NT2/D1 (cell line): ENCODE results near the gene GIPC2.

Experiments used
- DNase-seq: peaks from one replicate; pipeline ENCODE4 v3.0.0-alpha.2; 2011; ENCODE audit warnings: low read depth, low spot score
- H3K27me3 ChIP-seq: 2 replicates; pipeline ENCODE4 v1.6.0; 2011; ENCODE audit warnings: mild to moderate bottlenecking; ENCODE audit not compliant: insufficient read length, insufficient read depth
- H3K36me3 ChIP-seq: 2 replicates; pipeline ENCODE4 v1.6.1; 2011; ENCODE audit warnings: mild to moderate bottlenecking, low read length, mixed read lengths; ENCODE audit not compliant: insufficient read depth, insufficient read length
- H3K4me1 ChIP-seq: 2 replicates; pipeline ENCODE4 v1.5.1; 2011; ENCODE audit not compliant: insufficient read depth, insufficient read length
- H3K4me3 ChIP-seq: 2 replicates; pipeline ENCODE4 v1.5.1; 2011; ENCODE audit warnings: low read depth; ENCODE audit not compliant: insufficient read length
- H3K9ac ChIP-seq: 2 replicates; pipeline ENCODE4 v1.6.0; 2011; ENCODE audit warnings: low read depth; ENCODE audit not compliant: insufficient read length
- H3K9me3 ChIP-seq: 2 replicates; pipeline ENCODE4 v1.5.1; 2011; ENCODE audit warnings: mild to moderate bottlenecking, low read length; ENCODE audit not compliant: insufficient read depth
- SUZ12 ChIP-seq: IDR thresholded peaks from 2 replicates; pipeline ENCODE4 v1.6.1; 2011; ENCODE audit not compliant: insufficient read length, insufficient read depth; ENCODE audit errors: extremely low read depth
- YY1 ChIP-seq: IDR thresholded peaks from 2 replicates; pipeline ENCODE4 v1.6.1; 2011; ENCODE audit not compliant: insufficient read length, insufficient read depth
- ZNF274 ChIP-seq: IDR thresholded peaks from 2 replicates; pipeline ENCODE4 v1.6.1; 2011; ENCODE audit warnings: mild to moderate bottlenecking, low read depth, low read length

Gene GIPC2

GRCh38 chr1:78038491-78038939 lies 7.3 kb upstream of the GIPC2 start:
- TF ChIP-seq YY1 (no peak), ZNF274 (no peak), SUZ12 (no peak)
- Histone ChIP-seq H3K27me3 (peaks cover 6% of the 10 kb centered on the region), H3K9ac (no peak overlapping the region), H3K36me3 (no peaks in the 10 kb centered on the region), H3K4me3 (no peak overlapping the region), H3K9me3 (no peaks in the 10 kb centered on the region), H3K4me1 (no peaks in the 10 kb centered on the region)
- no peak for DNase-seq

- Histone ChIP-seq H3K9ac (no peak overlapping the region), H3K9me3 (no peaks in the 10 kb centered on the region), H3K36me3 (no peaks in the 10 kb centered on the region), H3K4me3 (no peak overlapping the region), H3K27me3 (peaks cover 27% of the 10 kb centered on the region), H3K4me1 (no peaks in the 10 kb centered on the region)
- TF ChIP-seq SUZ12 (no peak), YY1 (no peak), ZNF274 (no peak)
- no peak for DNase-seq
These were observed 5.2 kb upstream of the GIPC2 start for GRCh38 chr1:78040484-78041089.

- peaks cover 56% of the 10 kb centered on the region for H3K27me3 ChIP-seq
- no peaks in the 10 kb centered on the region for H3K4me1 ChIP-seq
- H3K36me3 ChIP-seq: no peaks in the 10 kb centered on the region
- TF ChIP-seq ZNF274 (no peak), SUZ12 (no peak), YY1 (no peak)
- H3K4me3 ChIP-seq: no peak overlapping the region
- H3K9ac ChIP-seq: no peak overlapping the region
- no peak for DNase-seq
- no peaks in the 10 kb centered on the region for H3K9me3 ChIP-seq
These were observed 2.3 kb upstream of the GIPC2 start for GRCh38 chr1:78043436-78043835.

- H3K4me3 ChIP-seq: peak overlapping the region; percentile 72
- H3K9ac ChIP-seq: no peak overlapping the region
- no peaks in the 10 kb centered on the region for H3K9me3 ChIP-seq
- peaks cover 60% of the 10 kb centered on the region for H3K27me3 ChIP-seq
- no peaks in the 10 kb centered on the region for H3K36me3 ChIP-seq
- no peaks in the 10 kb centered on the region for H3K4me1 ChIP-seq
- no peak for DNase-seq
- TF ChIP-seq SUZ12 (no peak), YY1 (no peak), ZNF274 (no peak)
These were observed 787 bp upstream of the GIPC2 start for GRCh38 chr1:78044796-78045562.

- peaks cover 60% of the 10 kb centered on the region for H3K27me3 ChIP-seq
- DNase-seq: no peak
- H3K4me3 ChIP-seq: peak overlapping the region; percentile 72
- H3K4me1 ChIP-seq: no peaks in the 10 kb centered on the region
- TF ChIP-seq ZNF274: no peak
- no peak for TF ChIP-seq YY1
- TF ChIP-seq SUZ12: no peak
- no peaks in the 10 kb centered on the region for H3K9me3 ChIP-seq
- H3K36me3 ChIP-seq: no peaks in the 10 kb centered on the region
- H3K9ac ChIP-seq: no peak overlapping the region
These were observed 222 bp upstream of the GIPC2 start for GRCh38 chr1:78045563-78045925.

GRCh38 chr1:78047106-78047505 lies 1.3 kb downstream of the GIPC2 start:
- Histone ChIP-seq H3K9me3 (no peaks in the 10 kb centered on the region), H3K36me3 (no peaks in the 10 kb centered on the region), H3K9ac (peak overlapping the region; percentile 7), H3K27me3 (peaks cover 60% of the 10 kb centered on the region), H3K4me3 (no peak overlapping the region), H3K4me1 (no peaks in the 10 kb centered on the region)
- TF ChIP-seq YY1: no peak
- DNase-seq: no peak

- peaks cover 60% of the 10 kb centered on the region for H3K27me3 ChIP-seq
- no peak for TF ChIP-seq SUZ12
- TF ChIP-seq ZNF274: no peak
- TF ChIP-seq YY1: no peak
These were observed 1.9 kb downstream of the GIPC2 start for GRCh38 chr1:78047631-78048030.

More at GRCh38 chr1:78047631-78048030, 1.9 kb downstream of the GIPC2 start:
- H3K9ac ChIP-seq: no peak overlapping the region
- DNase-seq: no peak
- no peak overlapping the region for H3K4me3 ChIP-seq
- H3K4me1 ChIP-seq: no peaks in the 10 kb centered on the region
- no peaks in the 10 kb centered on the region for H3K36me3 ChIP-seq
- no peaks in the 10 kb centered on the region for H3K9me3 ChIP-seq
